AG04450 (cell line): ENCODE data around the gene PGLYRP4. TPM values are rescaled to one million over a fixed set of nuclear protein-coding genes. Genes with fewer than 3 reads are reported as not detected.

Experiments used
- CTCF ChIA-PET: fragments of 300-600, 350-600 bp; formaldehyde crosslinking; extraction: SDS; loops from one replicate; lab custom pipeline; 2022; ENCODE audit warnings: antibody characterized with exemption, inconsistent platforms; lab: Charles Lee
- POLR2A ChIA-PET: fragments of 350-600 bp; formaldehyde crosslinking; extraction: SDS; loops from one replicate; lab custom pipeline; 2021; ENCODE audit warnings: antibody characterized with exemption, inconsistent platforms; lab: Yijun Ruan, JAX
- DNase-seq: peaks from one replicate; pipeline ENCODE4 v3.0.0-alpha.2; 2011; ENCODE audit warnings: low read depth, low spot score
- H3K27ac ChIP-seq: one replicate; pipeline ENCODE4 v1.5.1; 2012; ENCODE audit warnings: low read depth, low read length, control low read depth
- H3K27me3 ChIP-seq: one replicate; pipeline ENCODE4 v1.6.0; 2012; ENCODE audit warnings: low read length; ENCODE audit not compliant: control insufficient read depth, insufficient read depth
- H3K4me3 ChIP-seq: 2 replicates; pipeline ENCODE4 v1.5.1; 2011; ENCODE audit warnings: mild to moderate bottlenecking, low read depth, low read length, control low read depth
- H3K9me3 ChIP-seq: 2 replicates; pipeline ENCODE4 v1.5.1; 2012; ENCODE audit warnings: low read length; ENCODE audit not compliant: control insufficient read depth, insufficient read depth
- CTCF ChIP-seq: IDR thresholded peaks from 2 replicates; pipeline ENCODE4 v1.5.1; 2011; ENCODE audit warnings: low read depth, low read length, control low read depth, inconsistent platforms
- polyA minus RNA-seq: library from RNA; depleted of rRNA, polyadenylated mRNA; stranded (reverse); fragments of >200 nt; gene quantifications from 2 replicates; pipeline ENCODE4 v1.2.3, GENCODE V29; 2011; rRNA and poly(A)+ RNA removed
- polyA plus RNA-seq: library from polyadenylated mRNA; depleted of rRNA; stranded (reverse); fragments of >200 nt; gene quantifications from 2 replicates; pipeline ENCODE4 v1.2.3, GENCODE V29; 2011; rRNA removed

Gene PGLYRP4
- polyA plus RNA-seq (not detected in 2 replicates), polyA minus RNA-seq (not detected in 2 replicates)

- Histone ChIP-seq H3K27me3 (peaks cover 8% of the 10 kb centered on the region), H3K27ac (no peak within 1 kb of the TSS), H3K9me3 (no peaks in the 10 kb centered on the region), H3K4me3 (no peak within 1 kb of the TSS)
- no peak for DNase-seq
- no peak for TF ChIP-seq CTCF
- POLR2A ChIA-PET = no interaction called here
- CTCF ChIA-PET = interaction anchor here (0.6 to 1.5 kb wide), 3 partner anchors 139 to 162 kb away, joined by 3 to 8 read pairs (median 3); no protein-coding TSS in a partner anchor
Observed at GRCh38 chr1:153348511-153349362, at the start of gene PGLYRP4. Gene PGLYRP4 (minus strand): TSS chr1:153348841. CDS start chr1:153347932, 909 bp downstream.

- no peak overlapping the region for H3K27ac ChIP-seq
- TF ChIP-seq CTCF = no peak
- no peak overlapping the region for H3K4me3 ChIP-seq
- H3K9me3 ChIP-seq = no peaks in the 10 kb centered on the region
- ChIA-PET POLR2A (no interaction called here), CTCF (no interaction called here)
- DNase-seq = no peak
- H3K27me3 ChIP-seq = no peaks in the 10 kb centered on the region
Observed at GRCh38 chr1:153397924-153398651, 49.4 kb upstream of the PGLYRP4 start.

GRCh38 chr1:153397051-153397923, 48.6 kb upstream of the PGLYRP4 start:
- POLR2A ChIA-PET = no interaction called here
- DNase-seq = no peak
- no peaks in the 10 kb centered on the region for H3K9me3 ChIP-seq
- no peaks in the 10 kb centered on the region for H3K27me3 ChIP-seq
- TF ChIP-seq CTCF = no peak
- H3K4me3 ChIP-seq = no peak overlapping the region
- CTCF ChIA-PET = no interaction called here
- no peak overlapping the region for H3K27ac ChIP-seq

- TF ChIP-seq CTCF = no peak
- Histone ChIP-seq H3K4me3 (no peak overlapping the region), H3K9me3 (no peaks in the 10 kb centered on the region), H3K27me3 (no peaks in the 10 kb centered on the region), H3K27ac (no peak overlapping the region)
- ChIA-PET CTCF (interaction anchor here (0.9 kb wide), 1 partner anchor 69 kb away, joined by 3 read pairs; no protein-coding TSS in a partner anchor), POLR2A (no interaction called here)
- DNase-seq = no peak
Observed at GRCh38 chr1:153396461-153396860, 47.8 kb upstream of the PGLYRP4 start.
